GM12892 (cell line): Measurements from ENCODE around the gene RAD54L2.
"Not testable (repeated sequence)": the region's sequence is repeated elsewhere in the genome, so short reads cannot be mapped to it uniquely, and the experiment has no call there.

Experiments
- POLR2A ChIP-seq: IDR thresholded peaks from 2 replicates; pipeline ENCODE4 v1.6.1; 2011; ENCODE audit warnings: low read depth, low read length, control low read depth
- POLR2AphosphoS5 ChIP-seq: IDR thresholded peaks from 2 replicates; pipeline ENCODE4 v1.6.1; 2011; ENCODE audit warnings: low read depth, low read length, control low read depth
- TAF1 ChIP-seq: IDR thresholded peaks from 2 replicates; pipeline ENCODE4 v1.6.1; 2011; ENCODE audit warnings: low read depth, mild to moderate bottlenecking, control low read depth, low read length, borderline replicate concordance

DNA sequence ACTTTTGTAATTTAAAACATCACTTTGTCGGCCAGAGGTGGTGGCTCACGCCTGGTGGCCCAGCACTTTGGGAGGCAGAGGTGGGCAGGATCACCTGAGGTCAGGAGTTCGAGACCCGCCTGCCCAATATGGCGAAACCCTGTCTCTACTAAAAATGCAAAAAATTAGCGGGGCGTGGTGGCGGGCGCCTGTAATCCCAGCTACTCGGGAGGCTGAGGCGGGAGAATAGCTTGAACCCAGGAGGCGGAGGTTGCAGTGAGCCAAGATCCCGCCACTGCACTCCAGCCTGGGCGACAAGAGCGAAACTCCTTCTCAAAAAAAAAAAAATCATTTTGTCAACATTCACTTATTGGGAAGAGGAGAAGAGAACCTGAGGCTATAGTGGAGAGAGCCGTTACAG, 888 bp upstream of the RAD54L2 start:
- TF ChIP-seq TAF1, POLR2AphosphoS5, POLR2A: not testable (repeated sequence)
